CD4-positive, CD25-positive, alpha-beta regulatory T cell (primary cell): ENCODE data around the gene COG1. TPM values are rescaled to one million over a fixed set of nuclear protein-coding genes. Genes with fewer than 3 reads are reported as not detected.

Experiments
- ATAC-seq, 2 donors: fragments of 150-1000 bp; cut with Tn5 transposase; one replicate each; pipeline ENCODE4 v1.10.0; 2021; ENCODE audit warnings: low read depth in 2 of 2, moderate number of reproducible peaks in 2 of 2, moderate library complexity in 1 of 2
- DNase-seq, 3 donors: peaks; one replicate each; pipeline versions ENCODE4 v3.0.0 to v3.0.0-alpha.2; 2012 to 2022; ENCODE audit warnings: mixed read lengths in 1 of 3
- H3K27ac ChIP-seq: one replicate; pipeline ENCODE4 v1.7.0; 2013; ENCODE audit warnings: mild to moderate bottlenecking, low read length; ENCODE audit not compliant: insufficient read depth, poor library complexity, severe bottlenecking
- H3K27me3 ChIP-seq: one replicate; pipeline ENCODE4 v1.7.0; 2013; ENCODE audit warnings: low read length; ENCODE audit not compliant: control insufficient read depth, insufficient read depth
- H3K36me3 ChIP-seq: one replicate; pipeline ENCODE4 v1.7.0; 2013; ENCODE audit warnings: mild to moderate bottlenecking, low read length, moderate library complexity; ENCODE audit not compliant: control insufficient read depth, insufficient read depth
- H3K4me1 ChIP-seq: 2 replicates; pipeline ENCODE4 v1.7.0; 2013; ENCODE audit warnings: mild to moderate bottlenecking, low read length; ENCODE audit not compliant: insufficient read depth, control insufficient read depth, poor library complexity, severe bottlenecking
- H3K4me3 ChIP-seq: one replicate; pipeline ENCODE4 v1.7.0; 2013; ENCODE audit warnings: low read depth, mild to moderate bottlenecking, low read length, moderate library complexity
- H3K9me3 ChIP-seq, 2 experiments: 1 replicate in 1 of 2; 2 replicates in 1 of 2; pipeline ENCODE4 v1.7.0; 2013; ENCODE audit warnings: low read length in 2 of 2, mild to moderate bottlenecking in 1 of 2, moderate library complexity in 1 of 2; ENCODE audit not compliant: control insufficient read depth in 2 of 2
- H3K27ac Mint-ChIP-seq, 3 donors: one replicate each; pipeline ENCODE4 v1.8.0; 2020 to 2022; ENCODE audit warnings: mild to moderate bottlenecking in 3 of 3, mixed read lengths in 3 of 3, moderate library complexity in 2 of 3
- H3K27me3 Mint-ChIP-seq: one replicate; pipeline ENCODE4 v1.8.0; 2022; ENCODE audit warnings: mild to moderate bottlenecking, mixed read lengths
- H3K36me3 Mint-ChIP-seq: one replicate; pipeline ENCODE4 v1.8.0; 2020; ENCODE audit warnings: mixed read lengths
- H3K4me1 Mint-ChIP-seq, 4 donors: one replicate each; pipeline ENCODE4 v1.8.0; 2020 to 2022; ENCODE audit warnings: mixed read lengths in 4 of 4, mild to moderate bottlenecking in 1 of 4
- H3K4me3 Mint-ChIP-seq, 4 donors: one replicate each; pipeline ENCODE4 v1.8.0; 2020 to 2022; ENCODE audit warnings: mild to moderate bottlenecking in 4 of 4, mixed read lengths in 4 of 4, moderate library complexity in 3 of 4
- H3K9me3 Mint-ChIP-seq, 7 donors: one replicate each; pipeline ENCODE4 v1.8.0; 2020 to 2022; ENCODE audit warnings: mixed read lengths in 7 of 7, mild to moderate bottlenecking in 3 of 7, moderate library complexity in 2 of 7
- polyA plus RNA-seq, 4 donors: library from polyadenylated mRNA; unstranded; fragments of 300-500 nt; fragmentation: Illumina TruSeq; gene quantifications; one replicate each; pipeline ENCODE4 v1.2.3, GENCODE V29; 2021
- total RNA-seq: library from RNA; stranded (reverse); gene quantifications from one replicate; pipeline ENCODE4 v1.2.3, GENCODE V29; 2022

COG1 gene
- total and polyA plus RNA-seq, 5 donors from 2014 or later = 18.9 to 61.0 (median 21.2) TPM

GRCh38 chr17:73205459-73205961 is 12.7 kb downstream of the COG1 start:
- Mint-ChIP-seq H3K27ac (peak overlapping the region in 2 of 3 donors; percentile 20 to 78), H3K4me3 (no peak overlapping the region), H3K36me3 (peaks cover 59% of the 10 kb centered on the region), H3K27me3 (peaks cover 5% of the 10 kb centered on the region), H3K9me3 (no peaks in the 10 kb centered on the region), H3K4me1 (peaks cover 15 to 39% (median 24%) of the 10 kb centered on the region in 4 donors)
- ATAC-seq (no peak), DNase-seq (no peak)
- peaks cover 13% of the 10 kb centered on the region for H3K4me1 ChIP-seq
- no peak overlapping the region for H3K27ac ChIP-seq
- H3K9me3 ChIP-seq = no peaks in the 10 kb centered on the region
- peaks cover 81% of the 10 kb centered on the region for H3K36me3 ChIP-seq
- no peaks in the 10 kb centered on the region for H3K27me3 ChIP-seq
- H3K4me3 ChIP-seq = no peak overlapping the region

GRCh38 chr17:73208139-73208827 is 15.4 kb downstream of the COG1 start:
- H3K27ac Mint-ChIP-seq = peak overlapping the region in 2 of 3 donors; percentile 3 to 88
- Histone ChIP-seq H3K4me1 (peaks cover 22% of the 10 kb centered on the region), H3K9me3 (no peaks in the 10 kb centered on the region), H3K27ac (no peak overlapping the region), H3K27me3 (no peaks in the 10 kb centered on the region), H3K4me3 (no peak overlapping the region), H3K36me3 (peaks cover 58% of the 10 kb centered on the region)
- peaks cover 51% of the 10 kb centered on the region for H3K36me3 Mint-ChIP-seq
- DNase-seq = no peak
- H3K4me1 Mint-ChIP-seq = peaks cover 15 to 34% (median 32%) of the 10 kb centered on the region in 4 donors
- H3K27me3 Mint-ChIP-seq = peaks cover 5% of the 10 kb centered on the region
- H3K9me3 Mint-ChIP-seq = no peaks in the 10 kb centered on the region
- peak overlapping the region in 1 of 4 donors; percentile 10 for H3K4me3 Mint-ChIP-seq
- no peak for ATAC-seq

- peaks cover 12 to 30% (median 27%) of the 10 kb centered on the region in 4 donors for H3K4me1 Mint-ChIP-seq
- peaks cover 44% of the 10 kb centered on the region for H3K36me3 Mint-ChIP-seq
- no peak for ATAC-seq
- H3K36me3 ChIP-seq = peaks cover 50% of the 10 kb centered on the region
- no peak overlapping the region for H3K27ac ChIP-seq
- H3K4me1 ChIP-seq = peaks cover 25% of the 10 kb centered on the region
- H3K9me3 ChIP-seq = no peaks in the 10 kb centered on the region
- no peaks in the 10 kb centered on the region for H3K9me3 Mint-ChIP-seq
- no peak overlapping the region for H3K4me3 ChIP-seq
- peaks cover 5% of the 10 kb centered on the region for H3K27me3 Mint-ChIP-seq
- no peak overlapping the region for H3K4me3 Mint-ChIP-seq
- no peaks in the 10 kb centered on the region for H3K27me3 ChIP-seq
- H3K27ac Mint-ChIP-seq = peak overlapping the region in 2 of 3 donors; percentile 74 to 88
- no peak for DNase-seq
Observed at GRCh38 chr17:73209436-73209835, 16.6 kb downstream of the COG1 start.

- Histone ChIP-seq H3K27me3 (no peaks in the 10 kb centered on the region), H3K4me3 (no peak overlapping the region), H3K36me3 (peaks cover 52% of the 10 kb centered on the region), H3K9me3 (no peaks in the 10 kb centered on the region), H3K27ac (peak overlapping the region; percentile 35), H3K4me1 (peaks cover 26% of the 10 kb centered on the region)
- no peak for ATAC-seq
- Mint-ChIP-seq H3K27ac (peak overlapping the region; percentile 59 to 88 (median 74)), H3K9me3 (no peaks in the 10 kb centered on the region), H3K36me3 (peaks cover 44% of the 10 kb centered on the region), H3K4me3 (peak overlapping the region in 1 of 4 donors; percentile 58), H3K4me1 (peaks cover 15 to 36% (median 31%) of the 10 kb centered on the region in 4 donors), H3K27me3 (peaks cover 5% of the 10 kb centered on the region)
- peak in 1 of 3 donors; percentile 24 for DNase-seq
Observed at GRCh38 chr17:73210002-73210678, 17.3 kb downstream of the COG1 start.

- Mint-ChIP-seq H3K27ac (peak overlapping the region; percentile 57 to 90 (median 88)), H3K36me3 (peaks cover 51% of the 10 kb centered on the region), H3K4me1 (peaks cover 25 to 50% (median 38%) of the 10 kb centered on the region in 4 donors), H3K4me3 (peak overlapping the region; percentile 56 to 84 (median 82)), H3K9me3 (no peaks in the 10 kb centered on the region), H3K27me3 (peaks cover 5% of the 10 kb centered on the region)
- H3K36me3 ChIP-seq = peaks cover 47% of the 10 kb centered on the region
- peak overlapping the region; percentile 48 for H3K4me3 ChIP-seq
- peaks cover 26% of the 10 kb centered on the region for H3K4me1 ChIP-seq
- no peaks in the 10 kb centered on the region for H3K27me3 ChIP-seq
- peak; percentile 44 to 75 (median 57) for DNase-seq
- no peaks in the 10 kb centered on the region for H3K9me3 ChIP-seq
- H3K27ac ChIP-seq = peak overlapping the region; percentile 65
- ATAC-seq = peak in 1 of 2 donors; percentile 64
Observed at GRCh38 chr17:73211745-73212144, 18.9 kb downstream of the COG1 start.

- DNase-seq (no peak), ATAC-seq (no peak)
- no peak overlapping the region for H3K4me3 Mint-ChIP-seq
- no peaks in the 10 kb centered on the region for H3K9me3 ChIP-seq
- H3K4me1 ChIP-seq = peaks cover 26% of the 10 kb centered on the region
- H3K27ac ChIP-seq = no peak overlapping the region
- H3K27me3 ChIP-seq = no peaks in the 10 kb centered on the region
- H3K36me3 Mint-ChIP-seq = peaks cover 33% of the 10 kb centered on the region
- no peaks in the 10 kb centered on the region for H3K27me3 Mint-ChIP-seq
- no peak overlapping the region for H3K4me3 ChIP-seq
- peak overlapping the region; percentile 16 to 70 (median 49) for H3K27ac Mint-ChIP-seq
- peaks cover 25% of the 10 kb centered on the region for H3K36me3 ChIP-seq
- no peaks in the 10 kb centered on the region for H3K9me3 Mint-ChIP-seq
- H3K4me1 Mint-ChIP-seq = peaks cover 22 to 57% (median 40%) of the 10 kb centered on the region in 4 donors
Observed at GRCh38 chr17:73214008-73214407, 21.2 kb downstream of the COG1 start.

- Histone ChIP-seq H3K27me3 (no peaks in the 10 kb centered on the region), H3K27ac (no peak overlapping the region), H3K4me3 (no peak overlapping the region), H3K9me3 (no peaks in the 10 kb centered on the region), H3K4me1 (peaks cover 26% of the 10 kb centered on the region), H3K36me3 (peaks cover 17% of the 10 kb centered on the region)
- ATAC-seq (no peak), DNase-seq (no peak)
- Mint-ChIP-seq H3K27ac (peak overlapping the region in 2 of 3 donors; percentile 34 to 89), H3K9me3 (no peaks in the 10 kb centered on the region), H3K4me3 (peak overlapping the region in 1 of 4 donors; percentile 14), H3K36me3 (peaks cover 29% of the 10 kb centered on the region), H3K27me3 (no peaks in the 10 kb centered on the region), H3K4me1 (peaks cover 21 to 59% (median 40%) of the 10 kb centered on the region in 4 donors)
Observed at GRCh38 chr17:73214851-73215250, 22.0 kb downstream of the COG1 start.
